SK-N-SH (cell line): ENCODE results near the gene AKT1. TPM values are rescaled to one million over a fixed set of nuclear protein-coding genes. Genes with fewer than 3 reads are reported as not detected.

Experiments
- CTCF ChIA-PET: fragments of 300-600, 350-600 bp; formaldehyde crosslinking; extraction: SDS; loops from one replicate; lab custom pipeline; 2021; lab: Yijun Ruan, JAX
- POLR2A ChIA-PET: fragments of 350-600 bp; sonication (Branson Sonifier 250); formaldehyde crosslinking; extraction: SDS; loops from one replicate; lab custom pipeline; 2020; ENCODE audit warnings: antibody characterized with exemption, inconsistent platforms; lab: Yijun Ruan, JAX
- DNase-seq: peaks from one replicate; pipeline ENCODE4 v3.0.0; 2012
- H2AFZ ChIP-seq: fragments of 200-600 bp; sonication (generic); 2 replicates; pipeline ENCODE4 v1.8.1; 2016; ENCODE audit warnings: antibody characterized with exemption, mild to moderate bottlenecking, low read depth
- H3F3A ChIP-seq: fragments of 200-600 bp; sonication (generic); replicated peaks from 2 replicates; pipeline ENCODE3; 2016; ENCODE audit warnings: antibody characterized with exemption, mild to moderate bottlenecking; ENCODE audit not compliant: insufficient read depth
- H3K27ac ChIP-seq, 2 experiments: fragments of 200-500 bp in 1 of 2; fragments of 200-600 bp in 1 of 2; sonication (Bioruptor generic) in 1 of 2; sonication (generic), shearing (Covaris generic) in 1 of 2; 2 replicates each; pipeline versions ENCODE4 v1.5.1 to v1.6.1; 2014 to 2016; ENCODE audit warnings: low read depth in 2 of 2, inconsistent platforms in 1 of 2, low read length in 1 of 2, mild to moderate bottlenecking in 1 of 2, mixed read lengths in 1 of 2
- H3K27me3 ChIP-seq: fragments of 200-600 bp; sonication (generic), shearing (Covaris generic); 2 replicates; pipeline ENCODE4 v1.6.1; 2016; ENCODE audit warnings: mixed run types; ENCODE audit not compliant: insufficient read depth
- H3K36me3 ChIP-seq, 2 experiments: fragments of 200-500 bp in 1 of 2; fragments of 200-600 bp in 1 of 2; sonication (Bioruptor generic) in 1 of 2; sonication (generic) in 1 of 2; replicated peaks in 1 of 2; 2 replicates each; pipeline versions ENCODE3 to v1.5.1; 2014 to 2016; ENCODE audit warnings: low read length in 1 of 2, mild to moderate bottlenecking in 1 of 2; ENCODE audit not compliant: insufficient read depth in 2 of 2, control insufficient read depth in 1 of 2
- H3K4me1 ChIP-seq, 2 experiments: fragments of 200-500 bp in 1 of 2; fragments of 200-600 bp in 1 of 2; sonication (Bioruptor generic) in 1 of 2; sonication (generic), shearing (Covaris generic) in 1 of 2; 2 replicates each; pipeline versions ENCODE4 v1.5.1 to v1.6.1; 2014 to 2016; ENCODE audit warnings: low read depth in 1 of 2, low read length in 1 of 2, mixed run types in 1 of 2; ENCODE audit not compliant: insufficient read depth in 2 of 2, control insufficient read depth in 1 of 2
- H3K4me2 ChIP-seq: fragments of 200-600 bp; sonication (generic), shearing (Covaris generic); 2 replicates; pipeline ENCODE4 v1.6.1; 2017; ENCODE audit warnings: mixed run types
- H3K4me3 ChIP-seq, 2 experiments: fragments of 200-500 bp in 1 of 2; fragments of 200-600 bp in 1 of 2; sonication (Bioruptor generic) in 1 of 2; sonication (generic), shearing (Covaris generic) in 1 of 2; 2 replicates each; pipeline versions ENCODE4 v1.5.1 to v1.8.1; 2014 to 2016; ENCODE audit warnings: low read depth in 2 of 2, inconsistent platforms in 1 of 2, low read length in 1 of 2, mild to moderate bottlenecking in 1 of 2, mixed read lengths in 1 of 2, moderate library complexity in 1 of 2
- H3K79me2 ChIP-seq: fragments of 200-600 bp; sonication (generic); 2 replicates; pipeline ENCODE4 v1.8.1; 2017; ENCODE audit warnings: mild to moderate bottlenecking; ENCODE audit not compliant: insufficient read depth
- H3K9ac ChIP-seq: fragments of 200-600 bp; sonication (generic); 2 replicates; pipeline ENCODE4 v1.6.1; 2017; ENCODE audit warnings: mixed run types
- H3K9me2 ChIP-seq: fragments of 200-600 bp; sonication (generic); 2 replicates; pipeline ENCODE4 v1.6.1; 2017; ENCODE audit warnings: mixed run types
- H3K9me3 ChIP-seq: fragments of 200-600 bp; sonication (generic); 2 replicates; pipeline ENCODE4 v1.6.1; 2017; ENCODE audit warnings: mixed run types, mild to moderate bottlenecking, moderate library complexity
- H4K20me1 ChIP-seq: fragments of 200-600 bp; sonication (generic); 2 replicates; pipeline ENCODE4 v1.6.1; 2017; ENCODE audit warnings: mild to moderate bottlenecking, mixed run types; ENCODE audit not compliant: insufficient read depth
- CTCF ChIP-seq: fragments of 200-600 bp; sonication (generic); IDR thresholded peaks from 2 replicates; pipeline ENCODE4 v1.6.1; 2017; ENCODE audit warnings: antibody characterized with exemption, mild to moderate bottlenecking, moderate library complexity
- ELF1 ChIP-seq: IDR thresholded peaks from 2 replicates; pipeline ENCODE4 v1.4.0; 2012
- EZH2phosphoT487 ChIP-seq: fragments of 200-600 bp; sonication (generic); IDR thresholded peaks from 2 replicates; pipeline ENCODE4 v1.6.1; 2017; ENCODE audit warnings: low read depth, mixed run types, mild to moderate bottlenecking, antibody characterized with exemption, moderate library complexity, borderline replicate concordance
- GABPA ChIP-seq: IDR thresholded peaks from 2 replicates; pipeline ENCODE4 v1.4.0; 2012; ENCODE audit warnings: low read depth, mild to moderate bottlenecking
- GATA2 ChIP-seq: sonication (generic); formaldehyde crosslinking; IDR thresholded peaks from 2 replicates; pipeline ENCODE4 v1.5.0; 2020; ENCODE audit warnings: mild to moderate bottlenecking, missing genetic modification reagents
- MEF2A ChIP-seq: IDR thresholded peaks from 2 replicates; pipeline ENCODE4 v1.4.0; 2012; ENCODE audit warnings: low read depth, borderline replicate concordance
- MXI1 ChIP-seq: IDR thresholded peaks from 2 replicates; pipeline ENCODE4 v1.6.1; 2012; ENCODE audit warnings: mild to moderate bottlenecking, low read depth, low read length, improper control_type of control experiment
- NRF1 ChIP-seq: IDR thresholded peaks from 2 replicates; pipeline ENCODE4 v1.6.1; 2012; ENCODE audit warnings: low read depth, mild to moderate bottlenecking, low read length
- RAD21 ChIP-seq: IDR thresholded peaks from 2 replicates; pipeline ENCODE4 v1.6.1; 2012; ENCODE audit warnings: mild to moderate bottlenecking, low read length
- RCOR1 ChIP-seq: fragments of 150-350 bp; IDR thresholded peaks from 2 replicates; pipeline ENCODE4 v1.6.1; 2017; ENCODE audit warnings: antibody characterized with exemption, low read length
- REST ChIP-seq: IDR thresholded peaks from 2 replicates; pipeline ENCODE4 v1.6.1; 2012; ENCODE audit warnings: mild to moderate bottlenecking, low read depth, low read length, moderate library complexity
- SMC3 ChIP-seq: IDR thresholded peaks from 2 replicates; pipeline ENCODE4 v1.6.1; 2012; ENCODE audit warnings: low read depth, low read length, improper control_type of control experiment
- TAF1 ChIP-seq: IDR thresholded peaks from 2 replicates; pipeline ENCODE4 v1.6.1; 2012; ENCODE audit warnings: low read depth, mild to moderate bottlenecking, low read length, moderate library complexity, borderline replicate concordance
- TCF12 ChIP-seq: IDR thresholded peaks from 2 replicates; pipeline ENCODE4 v1.4.0; 2012
- USF1 ChIP-seq: IDR thresholded peaks from 2 replicates; pipeline ENCODE4 v1.4.0; 2012; ENCODE audit warnings: low read depth, borderline replicate concordance
- USF2 ChIP-seq: fragments of 150-350 bp; IDR thresholded peaks from 2 replicates; pipeline ENCODE4 v1.6.1; 2017; ENCODE audit warnings: antibody characterized with exemption, low read length, low read depth, borderline replicate concordance
- ZBTB33 ChIP-seq: IDR thresholded peaks from 2 replicates; pipeline ENCODE4 v1.4.0; 2012; ENCODE audit warnings: low read depth, borderline replicate concordance
- WGBS: methylation state at CpG from one replicate; pipeline ENCODE4 v1.1.6; 2017; ENCODE audit warnings: low lambda C conversion rate; 5-methylcytosine and 5-hydroxymethylcytosine counted together
- polyA plus RNA-seq, 3 experiments: library from polyadenylated mRNA; depleted of rRNA; stranded (reverse); fragments of >200 nt; gene quantifications; 2 replicates each; pipeline ENCODE4 v1.2.3, GENCODE V29; 2012

The AKT1 gene
- polyA plus RNA-seq, 1 of the 3 experiments (the other 2 are of a cell fraction) = 198 TPM

- H3F3A ChIP-seq = peaks cover 24% of the 10 kb centered on the region
- WGBS = 97% methylated on average over 29 of the region's 46 CpGs
- H2AFZ ChIP-seq = no peak overlapping the region
- no peaks in the 10 kb centered on the region for H3K9me3 ChIP-seq
- H3K9me2 ChIP-seq = no peaks in the 10 kb centered on the region
- peaks cover 0 to 3% of the 10 kb centered on the region in 2 experiments; a peak in 1 of 4 replicates for H3K4me1 ChIP-seq
- no peaks in the 10 kb centered on the region for H3K79me2 ChIP-seq
- peaks cover 12 to 57% of the 10 kb centered on the region in 2 experiments for H3K36me3 ChIP-seq
- DNase-seq = peak; percentile 34
- no peak overlapping the region for H3K4me2 ChIP-seq
- no peaks in the 10 kb centered on the region for H3K27me3 ChIP-seq
- CTCF ChIA-PET = interaction anchor here (1.7 kb wide), 1 partner anchor 53 kb away, joined by 3 read pairs; no protein-coding TSS in a partner anchor
- no peak overlapping the region for H3K9ac ChIP-seq
- peaks cover 20% of the 10 kb centered on the region for H4K20me1 ChIP-seq
- no peak overlapping the region for H3K4me3 ChIP-seq
- POLR2A ChIA-PET = no interaction called here
- TF ChIP-seq MXI1 (no peak), GABPA (no peak), ZBTB33 (no peak), USF1 (no peak), CTCF (no peak), MEF2A (no peak), REST (no peak), ELF1 (no peak), TCF12 (no peak), NRF1 (no peak), GATA2 (CRISPR knock-in tag) (no peak), TAF1 (no peak), USF2 (no peak), RAD21 (no peak), SMC3 (no peak), RCOR1 (no peak), EZH2phosphoT487 (no peak)
- TF ChIP-seq, all 33 proteins: peak for 0
- no peak overlapping the region for H3K27ac ChIP-seq
Measured at GRCh38 chr14:104773505-104774452, 21.8 kb downstream of the AKT1 start.
